GM21723 (cell line): ENCODE measurements around the gene DOCK6.

Experiments used
- ATAC-seq: cut with Tn5 transposase; IDR thresholded peaks from one replicate; pipeline ENCODE4 v1.9.1; 2021; ENCODE audit warnings: mild to moderate bottlenecking, moderate library complexity; ENCODE audit not compliant: unreplicated experiment

The DOCK6 gene

GRCh38 chr19:11279505-11280236, 17.3 kb upstream of the DOCK6 start:
- ATAC-seq = no peak

GRCh38 chr19:11278670-11279069, 16.3 kb upstream of the DOCK6 start:
- ATAC-seq = no peak

GRCh38 chr19:11274533-11275086, 12.3 kb upstream of the DOCK6 start:
- ATAC-seq = no peak

GRCh38 chr19:11273989-11274388, 11.7 kb upstream of the DOCK6 start:
- no peak for ATAC-seq

- ATAC-seq = no peak
Measured at GRCh38 chr19:11273296-11273695, 11.0 kb upstream of the DOCK6 start.

- no peak for ATAC-seq
Measured at GRCh38 chr19:11269408-11269807, 7.1 kb upstream of the DOCK6 start.

GRCh38 chr19:11268783-11269267, 6.5 kb upstream of the DOCK6 start:
- ATAC-seq = no peak

- no peak for ATAC-seq
Measured at GRCh38 chr19:11267316-11268085, 5.2 kb upstream of the DOCK6 start.

GRCh38 chr19:11265785-11266236, 3.5 kb upstream of the DOCK6 start:
- ATAC-seq = no peak

GRCh38 chr19:11265177-11265784, 3.0 kb upstream of the DOCK6 start:
- no peak for ATAC-seq

- ATAC-seq = no peak
Measured at GRCh38 chr19:11264452-11265176, 2.3 kb upstream of the DOCK6 start.

- no peak for ATAC-seq
Measured at GRCh38 chr19:11263726-11264125, 1.4 kb upstream of the DOCK6 start.

- no peak for ATAC-seq
Measured at GRCh38 chr19:11261431-11261970, 823 bp downstream of the DOCK6 start.

- ATAC-seq = no peak
Measured at GRCh38 chr19:11260996-11261395, 1.3 kb downstream of the DOCK6 start.

- ATAC-seq = no peak
Measured at GRCh38 chr19:11257846-11258380, 4.4 kb downstream of the DOCK6 start.

GRCh38 chr19:11256189-11256588, 6.1 kb downstream of the DOCK6 start:
- no peak for ATAC-seq

GRCh38 chr19:11254666-11255065, 7.7 kb downstream of the DOCK6 start:
- no peak for ATAC-seq

GRCh38 chr19:11252665-11253355, 9.5 kb downstream of the DOCK6 start:
- no peak for ATAC-seq

- no peak for ATAC-seq
Measured at GRCh38 chr19:11251650-11252314, 10.5 kb downstream of the DOCK6 start.
